ENCODE results near the gene FAM222B. TPM values are rescaled to one million over a fixed set of nuclear protein-coding genes. Genes with fewer than 3 reads are reported as not detected.
"Not testable (repeated sequence)": the region's sequence is repeated elsewhere in the genome, so short reads cannot be mapped to it uniquely, and the experiment has no call there.

FAM222B gene
- total RNA-seq, 2 experiments from 2014 or later = 18.6 to 21.5 TPM

- Mint-ChIP-seq H3K27ac (peak within 1 kb of the TSS; percentile 86), H3K27me3 (no peaks in the 10 kb centered on the region), H3K9me3 (no peaks in the 10 kb centered on the region), H3K4me3 (peak within 1 kb of the TSS; percentile 81), H3K36me3 (peaks cover 15% of the 10 kb centered on the region), H3K4me1 (ENCODE audit: low read depth) (peaks cover 23% of the 10 kb centered on the region)
- ChIA-PET CTCF (interaction anchor here (0.7 kb wide), 1 partner anchor 48 kb away, joined by 3 read pairs; the partner anchor contains the start of gene DHRS13), POLR2A (interaction anchor here (1.0 to 2.2 kb wide), 3 partner anchors 12 to 47 kb away, joined by 3 to 7 read pairs (median 5); partner anchors contain the start of gene FAM222B)
- peak; percentile 92 for DNase-seq
- intact Hi-C loops (cut with micrococcal nuclease) = loop anchor here (2.0 kb wide), 2 partner anchors 16 to 98 kb away; no protein-coding TSS in a partner anchor
These were observed 12.1 kb upstream of the FAM222B start, which contains the start of gene ERAL1 for GRCh38 chr17:28854457-28855335. Gene ERAL1 (plus strand): TSS chr17:28855016. CDS start chr17:28855035, 19 bp downstream.

- intact Hi-C loops (cut with micrococcal nuclease) = no loop called here
- Mint-ChIP-seq H3K36me3 (peaks cover 5% of the 10 kb centered on the region), H3K9me3 (no peaks in the 10 kb centered on the region), H3K27me3 (no peaks in the 10 kb centered on the region), H3K4me3 (no peak overlapping the region), H3K4me1 (ENCODE audit: low read depth) (peaks cover 25% of the 10 kb centered on the region), H3K27ac (no peak overlapping the region)
- ChIA-PET POLR2A (interaction anchor here (1.4 kb wide), 1 partner anchor 11 kb away, joined by 5 read pairs; the partner anchor contains the start of gene FAM222B), CTCF (interaction anchor here (0.7 kb wide), 1 partner anchor 40 kb away, joined by 3 read pairs; no protein-coding TSS in a partner anchor)
- no peak for DNase-seq
These were observed 10.7 kb upstream of the FAM222B start for GRCh38 chr17:28853295-28853694.

DNA sequence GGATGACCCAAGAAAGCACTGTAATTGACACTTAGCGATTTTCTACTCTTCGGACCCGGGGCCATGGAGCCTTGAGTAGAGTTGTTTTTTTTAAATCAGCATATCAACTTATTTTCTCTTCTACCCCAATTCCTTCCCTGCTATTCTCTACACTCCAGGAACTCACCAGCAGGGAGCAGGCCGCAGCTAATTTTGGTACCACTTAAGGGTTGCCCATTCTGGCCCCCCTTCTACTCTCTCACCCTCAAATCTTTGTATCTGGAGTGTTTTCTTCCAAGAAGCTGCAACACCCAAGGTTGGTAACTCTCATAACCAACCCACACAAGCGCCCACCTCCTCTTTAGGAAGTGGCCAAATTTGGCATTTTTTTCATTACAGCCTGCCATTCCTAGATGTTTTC is 6.7 kb upstream of the FAM222B start:
- H3K4me3 Mint-ChIP-seq = no peak overlapping the region
- DNase-seq = peak; percentile 43
- intact Hi-C loops (cut with micrococcal nuclease) = loop anchor here (2.0 kb wide), 1 partner anchor 54 kb away; the partner anchor contains the start of gene DHRS13
- H3K27ac Mint-ChIP-seq = no peak overlapping the region
- H3K4me1 Mint-ChIP-seq (ENCODE audit: low read depth) = peaks cover 4% of the 10 kb centered on the region
- H3K9me3 Mint-ChIP-seq = no peaks in the 10 kb centered on the region
- CTCF ChIA-PET = interaction anchor here (0.6 to 2.9 kb wide), 28 partner anchors 9 to 122 kb away, joined by 3 to 19 read pairs (median 4); partner anchors contain the start of genes DHRS13 and FLOT2
- no peaks in the 10 kb centered on the region for H3K36me3 Mint-ChIP-seq
- H3K27me3 Mint-ChIP-seq = no peaks in the 10 kb centered on the region
- POLR2A ChIA-PET = interaction anchor here (0.7 to 1.1 kb wide), 2 partner anchors 43 to 109 kb away, joined by 3 to 4 read pairs; no protein-coding TSS in a partner anchor

GRCh38 chr17:28848667-28849066 is 6.1 kb upstream of the FAM222B start:
- intact Hi-C loops (cut with micrococcal nuclease) = loop anchor here (1.0 to 2.0 kb wide), 2 partner anchors 28 to 54 kb away; partner anchors contain the start of gene DHRS13

GRCh38 chr17:28846699-28847098 is 4.1 kb upstream of the FAM222B start:
- H3K36me3 Mint-ChIP-seq; H3K27ac Mint-ChIP-seq; DNase-seq; POLR2A ChIA-PET; H3K27me3 Mint-ChIP-seq; H3K4me3 Mint-ChIP-seq; intact Hi-C loops (cut with micrococcal nuclease); H3K4me1 Mint-ChIP-seq (ENCODE audit: low read depth); H3K9me3 Mint-ChIP-seq: not testable (repeated sequence)
- CTCF ChIA-PET = interaction anchor here (0.6 kb wide), 2 partner anchors 17 to 59 kb away, joined by 4 read pairs; no protein-coding TSS in a partner anchor

More at GRCh38 chr17:28848667-28849066, 6.1 kb upstream of the FAM222B start:
- POLR2A ChIA-PET = interaction anchor here (0.7 to 1.1 kb wide), 2 partner anchors 44 to 110 kb away, joined by 3 to 4 read pairs; no protein-coding TSS in a partner anchor
- CTCF ChIA-PET = interaction anchor here (0.7 to 2.9 kb wide), 24 partner anchors 10 to 121 kb away, joined by 3 to 19 read pairs (median 4); partner anchors contain the start of genes DHRS13 and FLOT2
- H3K4me1 Mint-ChIP-seq (ENCODE audit: low read depth); H3K36me3 Mint-ChIP-seq; H3K27ac Mint-ChIP-seq; H3K27me3 Mint-ChIP-seq; H3K4me3 Mint-ChIP-seq; H3K9me3 Mint-ChIP-seq: not testable (repeated sequence)
- peak; percentile 77 for DNase-seq

GRCh38 chr17:28846231-28846630 is 3.6 kb upstream of the FAM222B start:
- POLR2A ChIA-PET = no interaction called here
- DNase-seq = peak; percentile 24
- CTCF ChIA-PET = interaction anchor here (0.6 kb wide), 2 partner anchors 17 to 59 kb away, joined by 4 read pairs; no protein-coding TSS in a partner anchor
- no peaks in the 10 kb centered on the region for H3K9me3 Mint-ChIP-seq
- H3K4me1 Mint-ChIP-seq (ENCODE audit: low read depth) = peaks cover 12% of the 10 kb centered on the region
- no peaks in the 10 kb centered on the region for H3K36me3 Mint-ChIP-seq
- intact Hi-C loops (cut with micrococcal nuclease) = no loop called here
- no peaks in the 10 kb centered on the region for H3K27me3 Mint-ChIP-seq
- no peak overlapping the region for H3K4me3 Mint-ChIP-seq
- H3K27ac Mint-ChIP-seq = no peak overlapping the region

- Mint-ChIP-seq H3K9me3 (no peaks in the 10 kb centered on the region), H3K4me3 (peak overlapping the region; percentile 37), H3K27ac (no peak overlapping the region), H3K36me3 (no peaks in the 10 kb centered on the region), H3K27me3 (no peaks in the 10 kb centered on the region), H3K4me1 (ENCODE audit: low read depth) (peaks cover 24% of the 10 kb centered on the region)
- intact Hi-C loops (cut with micrococcal nuclease) = loop anchor here (2.0 kb wide), 1 partner anchor 117 kb away; the partner anchor contains the start of gene TLCD1
- DNase-seq = no peak
- CTCF ChIA-PET = interaction anchor here (0.9 to 1.4 kb wide), 2 partner anchors 11 to 80 kb away, joined by 3 to 6 read pairs; no protein-coding TSS in a partner anchor
- POLR2A ChIA-PET = interaction anchor here (0.5 kb wide), 1 partner anchor 14 kb away, joined by 3 read pairs; no protein-coding TSS in a partner anchor
These were observed 1.2 kb upstream of the FAM222B start for GRCh38 chr17:28843816-28844148.

- no peak for DNase-seq
- no peaks in the 10 kb centered on the region for H3K36me3 Mint-ChIP-seq
- ChIA-PET POLR2A (interaction anchor here (0.6 to 1.6 kb wide), 13 partner anchors 9 to 117 kb away, joined by 3 to 10 read pairs (median 4); partner anchors contain the start of genes DHRS13 and FLOT2), CTCF (interaction anchor here (0.8 to 3.0 kb wide), 10 partner anchors 31 to 275 kb away, joined by 3 to 40 read pairs (median 6); partner anchors contain the start of genes DHRS13, FLOT2 and TLCD1)
- no peaks in the 10 kb centered on the region for H3K27me3 Mint-ChIP-seq
- peaks cover 24% of the 10 kb centered on the region for H3K4me1 Mint-ChIP-seq (ENCODE audit: low read depth)
- H3K4me3 Mint-ChIP-seq = peak overlapping the region; percentile 95
- H3K27ac Mint-ChIP-seq = peak overlapping the region; percentile 88
- intact Hi-C loops (cut with micrococcal nuclease) = loop anchor here (1.0 to 2.0 kb wide), 3 partner anchors 30 to 115 kb away; partner anchors contain the start of gene TLCD1
- H3K9me3 Mint-ChIP-seq = no peaks in the 10 kb centered on the region
These were observed 699 bp downstream of the FAM222B start for GRCh38 chr17:28841901-28842281.

DNA sequence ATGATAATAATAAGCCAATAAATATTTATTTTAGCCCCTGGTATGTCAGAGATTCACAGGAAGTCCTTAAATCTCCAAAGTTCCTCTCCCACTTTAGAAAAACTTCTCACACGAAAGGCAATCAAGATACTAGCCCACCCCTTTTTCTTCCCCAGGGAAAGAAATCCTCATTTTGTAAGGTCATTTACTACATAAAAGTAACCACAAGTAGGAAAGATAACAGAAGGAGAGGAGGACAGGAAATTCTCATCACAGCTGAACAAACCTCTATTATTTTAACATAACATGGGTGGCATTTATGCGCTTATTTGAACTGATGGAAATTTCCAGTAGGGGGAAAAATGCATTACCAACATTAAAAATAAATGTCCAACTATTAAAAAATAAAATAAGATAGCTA is 3.4 kb downstream of the FAM222B start:
- ChIA-PET POLR2A (no interaction called here), CTCF (interaction anchor here (1.0 kb wide), 1 partner anchor 75 kb away, joined by 5 read pairs; no protein-coding TSS in a partner anchor)
- DNase-seq = no peak
- intact Hi-C loops (cut with micrococcal nuclease) = no loop called here
- Mint-ChIP-seq H3K4me3 (no peak overlapping the region), H3K36me3 (peaks cover 2% of the 10 kb centered on the region), H3K9me3 (no peaks in the 10 kb centered on the region), H3K4me1 (ENCODE audit: low read depth) (peaks cover 27% of the 10 kb centered on the region), H3K27me3 (no peaks in the 10 kb centered on the region), H3K27ac (no peak overlapping the region)

GRCh38 chr17:28836541-28836940 is 6.0 kb downstream of the FAM222B start:
- CTCF ChIA-PET = interaction anchor here (1.0 to 1.4 kb wide), 2 partner anchors 67 to 73 kb away, joined by 3 to 7 read pairs; no protein-coding TSS in a partner anchor
- DNase-seq = peak; percentile 3
- H3K27ac Mint-ChIP-seq; H3K36me3 Mint-ChIP-seq; H3K4me3 Mint-ChIP-seq; intact Hi-C loops (cut with micrococcal nuclease); H3K27me3 Mint-ChIP-seq; H3K9me3 Mint-ChIP-seq; POLR2A ChIA-PET: not testable (repeated sequence)
- H3K4me1 Mint-ChIP-seq (ENCODE audit: low read depth) = peaks cover 25% of the 10 kb centered on the region

- Mint-ChIP-seq H3K4me3 (no peak overlapping the region), H3K36me3 (peaks cover 10% of the 10 kb centered on the region), H3K9me3 (no peaks in the 10 kb centered on the region), H3K4me1 (ENCODE audit: low read depth) (peaks cover 13% of the 10 kb centered on the region), H3K27ac (no peak overlapping the region), H3K27me3 (no peaks in the 10 kb centered on the region)
- DNase-seq = no peak
- CTCF ChIA-PET = interaction anchor here (0.6 to 4.4 kb wide), 2 partner anchors 68 to 71 kb away, joined by 5 to 16 read pairs; no protein-coding TSS in a partner anchor
- intact Hi-C loops (cut with micrococcal nuclease) = no loop called here
- POLR2A ChIA-PET = no interaction called here
These were observed 8.2 kb downstream of the FAM222B start for GRCh38 chr17:28834420-28834819.

All from activated CD4-positive, alpha-beta memory T cell treated with anti-CD3 and anti-CD28 coated beads for 36 hours (primary cell).